Measurements from ENCODE around the gene ACY1.
A peak's percentile ranks its signal among the peaks of the same experiment; 100 is the strongest.

The ACY1 gene

GRCh38 chr3:52010431-52010830 is 27.1 kb downstream of the ACY1 start:
- DNase-seq = no peak

- no peak for DNase-seq
These were observed 29.4 kb downstream of the ACY1 start for GRCh38 chr3:52012699-52013098.

DNA sequence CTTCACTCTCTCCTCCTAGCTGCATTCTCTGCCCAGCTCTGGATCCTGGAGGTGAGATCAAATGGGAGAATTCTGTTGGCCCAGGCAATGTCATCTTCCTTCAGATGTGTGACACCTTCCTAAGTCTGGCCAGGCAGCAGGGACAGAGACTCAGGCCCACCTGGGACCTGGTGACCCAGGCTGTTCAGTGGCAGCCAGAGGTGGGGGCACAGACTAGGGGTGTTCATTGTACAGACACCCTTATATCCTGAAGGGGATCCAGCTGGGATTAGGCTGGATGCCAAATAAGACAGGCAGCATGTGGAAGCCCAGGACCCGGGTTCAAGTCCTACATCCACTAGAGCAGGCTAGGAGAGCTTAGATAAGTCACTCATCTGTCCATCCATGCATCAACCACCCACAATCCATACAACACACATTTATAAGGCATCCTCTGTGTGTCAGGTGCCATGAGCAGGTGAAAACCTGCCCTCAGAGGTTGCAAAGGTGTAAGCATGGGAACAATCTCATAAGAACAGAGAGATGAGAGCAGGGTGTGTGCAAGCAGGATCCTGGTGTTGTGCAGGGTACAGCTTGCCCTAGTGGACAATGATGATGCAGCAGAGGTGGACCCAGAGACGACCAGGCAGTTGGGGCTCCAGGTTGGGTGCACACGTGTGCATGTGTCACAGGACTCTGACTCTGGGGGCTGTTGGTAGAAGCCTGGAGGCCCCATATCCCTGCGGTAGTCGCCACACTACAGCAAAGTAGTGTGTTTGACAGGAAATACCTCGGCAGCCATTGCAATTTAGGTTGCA is 30.7 kb downstream of the ACY1 start:
- DNase-seq = no peak

GRCh38 chr3:52014613-52015012 is 31.3 kb downstream of the ACY1 start:
- DNase-seq = peak in 1 of 2 experiments; percentile 44

- no peak for DNase-seq
These were observed 32.3 kb downstream of the ACY1 start for GRCh38 chr3:52015438-52016228.

GRCh38 chr3:52017586-52017985 is 34.3 kb downstream of the ACY1 start:
- DNase-seq = no peak

DNA sequence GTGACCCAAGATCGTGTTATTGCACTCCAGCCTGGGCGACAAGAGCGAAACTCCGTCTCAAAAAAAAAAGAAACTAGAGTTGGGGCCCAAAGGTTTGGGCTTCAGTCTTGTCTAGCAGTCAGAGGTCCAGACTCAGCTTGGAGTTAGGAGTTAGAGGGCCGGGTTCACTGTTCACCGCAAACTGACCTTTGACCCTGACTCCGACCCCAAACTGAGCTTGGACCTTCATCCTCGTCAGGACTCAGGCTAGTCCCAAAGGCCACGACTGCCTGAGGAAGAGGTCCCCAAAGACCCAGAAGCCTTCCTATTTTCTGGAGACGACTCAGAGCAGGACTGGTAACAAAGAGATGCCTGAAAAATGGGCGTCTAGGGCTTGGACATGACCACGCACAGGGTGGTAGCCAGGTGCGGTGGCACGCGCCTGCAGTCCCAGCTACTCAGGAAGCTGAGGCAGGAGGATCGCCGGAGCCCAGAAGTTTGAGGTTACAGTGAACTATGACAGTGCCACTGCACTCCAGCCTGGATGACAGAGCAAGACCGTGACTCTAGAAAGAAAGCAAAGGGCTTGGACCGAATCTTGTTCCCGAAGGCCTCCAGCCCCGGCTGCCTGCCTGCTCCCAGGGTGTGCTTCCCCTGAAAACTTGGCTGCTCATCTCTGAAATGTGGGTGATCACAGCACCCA is 35.1 kb downstream of the ACY1 start:
- DNase-seq = no peak

GRCh38 chr3:52019352-52020080 is 36.2 kb downstream of the ACY1 start:
- no peak for DNase-seq

GRCh38 chr3:52020796-52021195 is 37.5 kb downstream of the ACY1 start:
- DNase-seq = no peak

GRCh38 chr3:52021489-52022268 is 38.3 kb downstream of the ACY1 start:
- DNase-seq = peak in 1 of 2 experiments; percentile 59

DNA sequence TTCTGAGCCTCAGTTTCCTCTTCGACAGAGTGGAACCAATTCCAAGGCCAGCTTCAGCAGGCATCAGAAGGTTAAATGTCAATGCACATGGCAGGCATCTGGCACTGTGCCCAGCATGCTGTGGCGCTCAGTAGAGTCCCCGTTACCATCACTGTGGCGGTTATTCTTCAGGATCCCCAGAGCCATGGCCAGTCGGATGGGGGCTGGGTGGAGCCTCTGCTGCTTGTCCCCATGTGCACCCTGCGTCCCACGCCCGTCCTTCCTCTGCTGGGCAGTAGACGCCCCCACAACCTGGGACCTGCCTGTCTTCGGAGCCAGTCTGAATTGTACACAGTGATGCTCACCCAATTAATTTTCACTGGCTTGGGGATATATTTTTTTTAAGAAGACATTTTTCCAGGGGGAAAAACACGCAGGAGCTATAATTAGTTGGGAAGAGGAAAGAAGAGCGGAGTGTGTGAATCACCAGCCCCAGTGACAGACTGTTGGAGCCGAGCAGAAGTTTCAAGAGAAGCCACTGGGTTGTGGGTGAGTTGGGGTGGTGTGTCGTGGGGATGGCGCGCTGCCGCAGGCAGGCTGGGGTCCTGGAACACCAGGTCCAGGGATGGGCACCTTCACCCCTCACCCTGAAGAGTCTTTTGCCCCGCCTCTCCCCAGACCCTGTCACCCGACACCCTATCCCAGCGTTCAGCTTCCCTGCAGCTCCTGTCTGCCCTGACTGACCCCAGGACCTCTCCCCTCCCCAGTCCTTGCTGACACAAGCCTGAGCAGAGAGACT is 39.2 kb downstream of the ACY1 start:
- no peak for DNase-seq

GRCh38 chr3:52023101-52023770 is 39.9 kb downstream of the ACY1 start:
- no peak for DNase-seq

GRCh38 chr3:52023860-52024764 is 40.8 kb downstream of the ACY1 start:
- peak; percentile 38 to 67 for DNase-seq

GRCh38 chr3:52024765-52025452 is 41.6 kb downstream of the ACY1 start:
- no peak for DNase-seq

DNA sequence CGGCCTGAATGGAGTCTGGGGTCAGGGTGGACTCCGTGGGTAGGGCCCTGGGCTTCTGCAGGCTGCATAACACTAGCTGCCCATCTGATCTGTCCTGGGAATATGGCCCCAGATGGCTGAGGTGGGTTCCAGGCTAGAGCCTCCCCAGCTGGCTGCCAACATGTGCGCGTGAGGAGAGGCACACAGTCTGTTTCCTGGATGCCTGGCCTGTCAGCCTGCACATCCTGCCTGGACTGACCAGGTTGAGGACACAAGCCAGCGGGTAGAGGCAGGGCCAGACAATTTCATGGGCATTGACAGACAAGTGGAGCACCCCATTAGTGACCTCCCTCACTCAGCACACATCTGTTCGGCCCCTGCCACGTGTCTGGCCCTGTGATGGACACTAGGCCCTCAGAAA is 42.1 kb downstream of the ACY1 start:
- no peak for DNase-seq

- no peak for DNase-seq
These were observed 42.7 kb downstream of the ACY1 start for GRCh38 chr3:52026041-52026440.

GRCh38 chr3:52028572-52028971 is 45.2 kb downstream of the ACY1 start:
- DNase-seq = no peak

- no peak for DNase-seq
These were observed 45.7 kb downstream of the ACY1 start for GRCh38 chr3:52029053-52029452.

- DNase-seq = no peak
These were observed 46.2 kb downstream of the ACY1 start for GRCh38 chr3:52029535-52029934.

All from NCI-H526 (cell line).